CD14-positive monocyte (primary cell): Measurements from ENCODE around the gene KDM4C. TPM values are rescaled to one million over a fixed set of nuclear protein-coding genes. Genes with fewer than 3 reads are reported as not detected.

Experiments used
- DNase-seq, 3 donors: peaks; one replicate each; pipeline ENCODE4 v3.0.0-alpha.2; 2011 to 2022
- H2AFZ ChIP-seq: 2 replicates; pipeline ENCODE4 v1.6.0; 2012; ENCODE audit warnings: mild to moderate bottlenecking, low read depth, low read length, inconsistent platforms; ENCODE audit not compliant: insufficient read depth, poor library complexity, severe bottlenecking
- H3K27ac ChIP-seq, 2 donors: 1 replicate in 1 of 2; 2 replicates in 1 of 2; pipeline ENCODE4 v1.5.1; 2012 to 2013; ENCODE audit warnings: low read length in 2 of 2, control low read depth in 1 of 2, inconsistent platforms in 1 of 2, low read depth in 1 of 2, mild to moderate bottlenecking in 1 of 2
- H3K27me3 ChIP-seq, 2 donors: one replicate each; pipeline versions ENCODE4 v1.6.0 to v1.6.1; 2011 to 2013; ENCODE audit warnings: low read length in 2 of 2; ENCODE audit not compliant: control insufficient read depth in 2 of 2, insufficient read depth in 2 of 2
- H3K36me3 ChIP-seq, 2 donors: replicated peaks in 1 of 2; 1 replicate in 1 of 2; 2 replicates in 1 of 2; pipeline versions ENCODE4 v1.5.1 to v1.6.1; 2012 to 2013; ENCODE audit warnings: low read length in 2 of 2, control low read depth in 1 of 2, inconsistent platforms in 1 of 2, mild to moderate bottlenecking in 1 of 2; ENCODE audit not compliant: insufficient read depth in 2 of 2, control insufficient read depth in 1 of 2
- H3K4me1 ChIP-seq, 2 donors: 1 replicate in 1 of 2; 2 replicates in 1 of 2; pipeline versions ENCODE4 v1.5.1 to v1.6.1; 2012 to 2013; ENCODE audit warnings: low read length in 2 of 2, control low read depth in 1 of 2, inconsistent platforms in 1 of 2, mild to moderate bottlenecking in 1 of 2, moderate library complexity in 1 of 2; ENCODE audit not compliant: insufficient read depth in 2 of 2, control insufficient read depth in 1 of 2
- H3K4me2 ChIP-seq: replicated peaks from 2 replicates; pipeline ENCODE3; 2012; ENCODE audit warnings: low read length, moderate library complexity, mild to moderate bottlenecking; ENCODE audit not compliant: poor library complexity, severe bottlenecking; ENCODE audit errors: extremely low read depth
- H3K4me3 ChIP-seq, 3 experiments: fragments of 200-600 bp in 1 of 3; sonication (generic) in 1 of 3; replicated peaks in 1 of 3; 1 replicate in 2 of 3; 2 replicates in 1 of 3; pipeline ENCODE4 v1.5.1; 2011 to 2013; ENCODE audit warnings: low read length in 3 of 3, mild to moderate bottlenecking in 3 of 3, control low read depth in 2 of 3, low read depth in 2 of 3, inconsistent platforms in 1 of 3, moderate library complexity in 1 of 3
- H3K79me2 ChIP-seq: 2 replicates; pipeline ENCODE4 v1.6.0; 2012; ENCODE audit warnings: mild to moderate bottlenecking, control low read depth, inconsistent platforms, low read length, moderate library complexity; ENCODE audit not compliant: insufficient read depth
- H3K9ac ChIP-seq: 2 replicates; pipeline ENCODE4 v1.6.0; 2017; ENCODE audit warnings: low read length, mild to moderate bottlenecking; ENCODE audit not compliant: insufficient read depth, poor library complexity, severe bottlenecking
- H3K9me3 ChIP-seq, 2 donors: replicated peaks in 1 of 2; 1 replicate in 1 of 2; 2 replicates in 1 of 2; pipeline versions ENCODE4 v1.5.1 to v1.6.1; 2012 to 2013; ENCODE audit warnings: low read length in 2 of 2, control low read depth in 1 of 2; ENCODE audit not compliant: control insufficient read depth in 1 of 2, insufficient read depth in 1 of 2
- H4K20me1 ChIP-seq: 2 replicates; pipeline ENCODE4 v1.6.0; 2012; ENCODE audit warnings: mild to moderate bottlenecking, low read length, control low read depth, moderate library complexity; ENCODE audit not compliant: insufficient read depth
- H3K27ac Mint-ChIP-seq, 7 donors: one replicate each; pipeline ENCODE4 v1.8.0; 2020; ENCODE audit warnings: mild to moderate bottlenecking in 7 of 7, mixed read lengths in 7 of 7, moderate library complexity in 6 of 7, inconsistent platforms in 2 of 7
- H3K27me3 Mint-ChIP-seq, 3 donors: one replicate each; pipeline ENCODE4 v1.8.0; 2021 to 2022; ENCODE audit warnings: low read depth in 3 of 3, mild to moderate bottlenecking in 3 of 3, mixed read lengths in 3 of 3, moderate library complexity in 3 of 3, inconsistent platforms in 1 of 3
- H3K36me3 Mint-ChIP-seq, 2 donors: one replicate each; pipeline ENCODE4 v1.8.0; 2020; ENCODE audit warnings: mixed read lengths in 2 of 2, inconsistent platforms in 1 of 2, mild to moderate bottlenecking in 1 of 2
- H3K4me1 Mint-ChIP-seq: one replicate; pipeline ENCODE4 v1.8.0; 2020; ENCODE audit warnings: mild to moderate bottlenecking, mixed read lengths
- H3K4me3 Mint-ChIP-seq, 2 donors: one replicate each; pipeline ENCODE4 v1.8.0; 2020; ENCODE audit warnings: mild to moderate bottlenecking in 2 of 2, mixed read lengths in 2 of 2, moderate library complexity in 1 of 2
- H3K9me3 Mint-ChIP-seq, 7 donors: one replicate each; pipeline ENCODE4 v1.8.0; 2020 to 2022; ENCODE audit warnings: mixed read lengths in 7 of 7, mild to moderate bottlenecking in 6 of 7, moderate library complexity in 6 of 7, inconsistent platforms in 2 of 7
- CTCF ChIP-seq: fragments of 200-600 bp; IDR thresholded peaks from one replicate; pipeline ENCODE4 v1.8.0; 2022; ENCODE audit warnings: antibody characterized with exemption, mild to moderate bottlenecking
- WGBS: methylation state at CpG from one replicate; pipeline ENCODE4 v1.1.5; 2013; ENCODE audit warnings: missing lambda C conversion rate; ENCODE audit not compliant: insufficient coverage; 5-methylcytosine and 5-hydroxymethylcytosine counted together
- intact Hi-C, 2 donors: fragments of 100-400 bp; cut with micrococcal nuclease; formaldehyde crosslinking; loops; one replicate each; pipeline versions ENCODE4 v1.15.0 to v1.15.1; 2023
- polyA plus RNA-seq, 3 donors: library from polyadenylated mRNA; depleted of rRNA in 1 of 3; unstranded in 2 of 3; stranded (reverse) in 1 of 3; fragments of 300-500 nt in 2 of 3; fragments of >200 nt in 1 of 3; fragmentation: Illumina TruSeq in 2 of 3; gene quantifications; 1 replicate in 2 of 3; 2 replicates in 1 of 3; pipeline ENCODE4 v1.2.3, GENCODE V29; 2012 to 2021

Gene KDM4C
- polyA plus RNA-seq, 3 donors, result 15.2 to 36.2 (median 17.1) TPM

GRCh38 chr9:7153134-7153533 lies 395.4 kb downstream of the KDM4C start:
- peaks cover 27% of the 10 kb centered on the region for H3K4me1 Mint-ChIP-seq
- peaks cover 29 to 37% of the 10 kb centered on the region in 2 donors for H3K36me3 Mint-ChIP-seq

GRCh38 chr9:7153566-7153965 lies 395.8 kb downstream of the KDM4C start:
- H3K36me3 ChIP-seq, result peaks cover 2 to 12% of the 10 kb centered on the region in 2 donors
- Mint-ChIP-seq H3K27me3 (peaks cover 0 to 2% (median 0%) of the 10 kb centered on the region in 3 donors), H3K27ac (no peak overlapping the region), H3K4me3 (no peak overlapping the region), H3K4me1 (peaks cover 26% of the 10 kb centered on the region), H3K36me3 (peaks cover 25 to 37% of the 10 kb centered on the region in 2 donors), H3K9me3 (peaks cover 0 to 4% (median 1%) of the 10 kb centered on the region in 7 donors)
- no peak overlapping the region for H3K4me2 ChIP-seq
- no peaks in the 10 kb centered on the region for H3K27me3 ChIP-seq
- H3K4me1 ChIP-seq, result peaks cover 24 to 25% of the 10 kb centered on the region in 2 donors
- no peak overlapping the region for H3K9ac ChIP-seq
- H3K4me3 ChIP-seq, result no peak overlapping the region
- DNase-seq, result no peak
- 100% methylated on average over 1 of the region's 1 CpG for WGBS
- H3K79me2 ChIP-seq, result no peaks in the 10 kb centered on the region
- no peak for TF ChIP-seq CTCF
- intact Hi-C loops, result no loop called here
- H2AFZ ChIP-seq, result no peak overlapping the region
- H4K20me1 ChIP-seq, result peaks cover 3% of the 10 kb centered on the region
- H3K9me3 ChIP-seq, result peaks cover 0 to under 1% of the 10 kb centered on the region in 2 donors
- H3K27ac ChIP-seq, result no peak overlapping the region

More at GRCh38 chr9:7153134-7153533, 395.4 kb downstream of the KDM4C start:
- H3K27me3 Mint-ChIP-seq, result peaks cover 0 to 2% (median 0%) of the 10 kb centered on the region in 3 donors
- DNase-seq, result no peak
- no peaks in the 10 kb centered on the region for H3K79me2 ChIP-seq
- H3K27ac Mint-ChIP-seq, result no peak overlapping the region
- H3K36me3 ChIP-seq, result peaks cover 6 to 17% of the 10 kb centered on the region in 2 donors
- no peak overlapping the region for H3K4me3 ChIP-seq
- 100% methylated on average over 1 of the region's 4 CpGs for WGBS
- H3K9me3 ChIP-seq, result peaks cover 0 to 4% of the 10 kb centered on the region in 2 donors
- peaks cover 0 to 6% (median 4%) of the 10 kb centered on the region in 7 donors for H3K9me3 Mint-ChIP-seq
- H3K9ac ChIP-seq, result no peak overlapping the region
- no peak overlapping the region for H3K27ac ChIP-seq
- no peaks in the 10 kb centered on the region for H3K27me3 ChIP-seq
- no peak overlapping the region for H2AFZ ChIP-seq
- TF ChIP-seq CTCF, result no peak
- peaks cover 24 to 25% of the 10 kb centered on the region in 2 donors for H3K4me1 ChIP-seq
- H3K4me2 ChIP-seq, result no peak overlapping the region
- peaks cover 3% of the 10 kb centered on the region for H4K20me1 ChIP-seq
- H3K4me3 Mint-ChIP-seq, result no peak overlapping the region
- intact Hi-C loops, result no loop called here
